H1 (cell line): ENCODE data around the gene S100P. TPM values are rescaled to one million over a fixed set of nuclear protein-coding genes. Genes with fewer than 3 reads are reported as not detected.

ENCODE experiments used
- CTCF ChIA-PET: fragments of 300-600 bp; sonication (Branson Sonifier 250); formaldehyde crosslinking; loops from one replicate; lab custom pipeline; 2021; ENCODE audit not compliant: partially characterized antibody; lab: Charles Lee
- POLR2A ChIA-PET: fragments of 300-600 bp; sonication (Branson Sonifier 250); formaldehyde crosslinking; loops from one replicate; lab custom pipeline; 2021; ENCODE audit warnings: inconsistent platforms; ENCODE audit not compliant: partially characterized antibody; lab: Charles Lee
- DNase-seq, 2 experiments: peaks; one replicate each; pipeline versions ENCODE4 v3.0.0 to v3.0.0-alpha.2; 2010 to 2022; ENCODE audit warnings: low spot score in 2 of 2, low read depth in 1 of 2, mixed read lengths in 1 of 2
- FAIRE-seq: peaks from 2 replicates; lab custom pipeline; 2011; peaks lifted over from hg19 to GRCh38; lab: Jason Lieb, UNC
- H2AFZ ChIP-seq: 2 replicates; pipeline ENCODE4 v1.8.1; 2012; ENCODE audit warnings: low read length, inconsistent platforms
- H2AK5ac ChIP-seq: 2 replicates; pipeline ENCODE4 v1.6.1; 2013; ENCODE audit warnings: low read depth, low read length
- H2BK120ac ChIP-seq: replicated peaks from 2 replicates; pipeline ENCODE3; 2013; ENCODE audit warnings: low read depth, low read length, inconsistent platforms
- H2BK12ac ChIP-seq: 2 replicates; pipeline ENCODE4 v1.6.1; 2013; ENCODE audit warnings: low read depth, low read length
- H2BK15ac ChIP-seq: 2 replicates; pipeline ENCODE4 v1.6.1; 2013; ENCODE audit warnings: low read length
- H2BK20ac ChIP-seq: 2 replicates; pipeline ENCODE4 v1.6.1; 2013; ENCODE audit warnings: low read length
- H2BK5ac ChIP-seq: 2 replicates; pipeline ENCODE4 v1.6.1; 2013; ENCODE audit warnings: low read depth, low read length
- H3K14ac ChIP-seq: 2 replicates; pipeline ENCODE4 v1.6.1; 2013; ENCODE audit warnings: inconsistent platforms; ENCODE audit not compliant: insufficient read length
- H3K18ac ChIP-seq: 2 replicates; pipeline ENCODE4 v1.6.1; 2013; ENCODE audit warnings: low read length; ENCODE audit errors: extremely low read depth
- H3K23ac ChIP-seq: 2 replicates; pipeline ENCODE4 v1.6.1; 2013; ENCODE audit warnings: inconsistent platforms; ENCODE audit not compliant: insufficient read length
- H3K23me2 ChIP-seq: 2 replicates; pipeline ENCODE4 v1.6.1; 2013; ENCODE audit warnings: low read depth, low read length
- H3K27ac ChIP-seq: 2 replicates; pipeline ENCODE4 v1.6.1; 2011; ENCODE audit warnings: low read depth, low read length, inconsistent platforms
- H3K27me3 ChIP-seq, 4 experiments: replicated peaks in 1 of 4; 1 replicate in 1 of 4; 2 replicates in 3 of 4; pipeline versions ENCODE4 v1.6.1 to v1.8.1; 2011 to 2013; ENCODE audit warnings: low read length in 3 of 4, mild to moderate bottlenecking in 3 of 4, inconsistent platforms in 2 of 4, mixed read lengths in 2 of 4, moderate library complexity in 1 of 4; ENCODE audit not compliant: control insufficient read depth in 3 of 4, insufficient read depth in 3 of 4; ENCODE audit errors: extremely low read depth in 1 of 4
- H3K36me3 ChIP-seq, 4 experiments: 2 replicates each; pipeline versions ENCODE4 v1.6.1 to v1.8.1; 2011 to 2013; ENCODE audit warnings: mild to moderate bottlenecking in 4 of 4, low read length in 3 of 4, moderate library complexity in 2 of 4, control low read depth in 1 of 4, inconsistent platforms in 1 of 4; ENCODE audit not compliant: insufficient read depth in 4 of 4, control insufficient read depth in 2 of 4
- H3K4ac ChIP-seq: replicated peaks from 2 replicates; pipeline ENCODE3; 2013; ENCODE audit warnings: low read length, low read depth, mixed read lengths, inconsistent platforms; ENCODE audit not compliant: insufficient read length
- H3K4me1 ChIP-seq, 4 experiments: replicated peaks in 1 of 4; 1 replicate in 1 of 4; 2 replicates in 3 of 4; pipeline versions ENCODE4 v1.6.1 to v1.8.1; 2011 to 2013; ENCODE audit warnings: low read length in 3 of 4, inconsistent platforms in 2 of 4, mixed read lengths in 1 of 4; ENCODE audit not compliant: insufficient read depth in 4 of 4, control insufficient read depth in 3 of 4
- H3K4me2 ChIP-seq, 2 experiments: 2 replicates each; pipeline versions ENCODE4 v1.6.1 to v1.8.1; 2011 to 2013; ENCODE audit warnings: low read depth in 2 of 2, low read length in 2 of 2, control low read depth in 1 of 2, inconsistent platforms in 1 of 2, mild to moderate bottlenecking in 1 of 2; ENCODE audit not compliant: insufficient read depth in 1 of 2
- H3K4me3 ChIP-seq, 4 experiments: fragments of 200-600, 300-600 bp in 1 of 4; sonication (generic), shearing (Covaris generic), sonication (Bioruptor Twin) in 1 of 4; 2 replicates each; pipeline versions ENCODE4 v1.5.1 to v1.8.1; 2011 to 2016; ENCODE audit warnings: low read length in 4 of 4, low read depth in 3 of 4, control low read depth in 2 of 4, inconsistent platforms in 2 of 4, mild to moderate bottlenecking in 2 of 4, mixed read lengths in 1 of 4, moderate library complexity in 1 of 4; ENCODE audit not compliant: insufficient read depth in 2 of 4; ENCODE audit errors: extremely low read depth in 1 of 4
- H3K56ac ChIP-seq: replicated peaks from 2 replicates; pipeline ENCODE3; 2013; ENCODE audit warnings: low read depth, mild to moderate bottlenecking, mixed read lengths, low read length, inconsistent platforms; ENCODE audit not compliant: insufficient read length
- H3K79me1 ChIP-seq: 2 replicates; pipeline ENCODE4 v1.6.1; 2013; ENCODE audit warnings: low read depth, low read length, control low read depth
- H3K79me2 ChIP-seq, 2 experiments: 2 replicates each; pipeline versions ENCODE4 v1.6.1 to v1.8.1; 2012 to 2013; ENCODE audit warnings: low read length in 2 of 2, mild to moderate bottlenecking in 2 of 2, inconsistent platforms in 1 of 2; ENCODE audit not compliant: insufficient read depth in 2 of 2, control insufficient read depth in 1 of 2
- H3K9ac ChIP-seq, 4 experiments: replicated peaks in 1 of 4; 1 replicate in 1 of 4; 2 replicates in 3 of 4; pipeline versions ENCODE4 v1.6.1 to v1.8.1; 2011 to 2013; ENCODE audit warnings: low read depth in 3 of 4, low read length in 3 of 4, control low read depth in 2 of 4, mild to moderate bottlenecking in 2 of 4, moderate library complexity in 2 of 4, inconsistent platforms in 1 of 4; ENCODE audit errors: extremely low read depth in 1 of 4
- H3K9me3 ChIP-seq, 2 experiments: 2 replicates each; pipeline versions ENCODE4 v1.6.1 to v1.8.1; 2012 to 2013; ENCODE audit warnings: mild to moderate bottlenecking in 2 of 2, moderate library complexity in 2 of 2, control low read depth in 1 of 2, inconsistent platforms in 1 of 2, low read depth in 1 of 2, low read length in 1 of 2, mixed read lengths in 1 of 2; ENCODE audit not compliant: insufficient read depth in 2 of 2
- H4K20me1 ChIP-seq, 2 experiments: replicated peaks in 1 of 2; 2 replicates each; pipeline versions ENCODE3 to v1.8.1; 2011 to 2013; ENCODE audit warnings: inconsistent platforms in 2 of 2, low read length in 2 of 2, mild to moderate bottlenecking in 1 of 2; ENCODE audit not compliant: insufficient read depth in 2 of 2, control insufficient read depth in 1 of 2
- H4K5ac ChIP-seq: 2 replicates; pipeline ENCODE4 v1.6.1; 2013; ENCODE audit warnings: low read length, low read depth, mixed read lengths, inconsistent platforms; ENCODE audit not compliant: insufficient read length
- H4K8ac ChIP-seq: 2 replicates; pipeline ENCODE4 v1.8.0; 2013; ENCODE audit warnings: mild to moderate bottlenecking, moderate library complexity, low read length, inconsistent platforms; ENCODE audit not compliant: insufficient read depth; ENCODE audit errors: extremely low read depth
- H4K91ac ChIP-seq: replicated peaks from 2 replicates; pipeline ENCODE3; 2013; ENCODE audit warnings: low read length, mixed read lengths, inconsistent platforms; ENCODE audit not compliant: insufficient read length
- E2F6 ChIP-seq: IDR thresholded peaks from 2 replicates; pipeline ENCODE4 v1.6.1; 2012; ENCODE audit warnings: inconsistent platforms
- JUN ChIP-seq: IDR thresholded peaks from 2 replicates; pipeline ENCODE4 v1.6.1; 2011; ENCODE audit warnings: low read depth, mild to moderate bottlenecking, improper control_type of control experiment, low read length
- JUND ChIP-seq: IDR thresholded peaks from 2 replicates; pipeline ENCODE4 v1.6.1; 2011; ENCODE audit warnings: mild to moderate bottlenecking, improper control_type of control experiment, low read length
- MAX ChIP-seq: IDR thresholded peaks from 2 replicates; pipeline ENCODE4 v1.6.1; 2012; ENCODE audit warnings: inconsistent platforms
- RFX5 ChIP-seq: IDR thresholded peaks from 2 replicates; pipeline ENCODE4 v1.6.1; 2011; ENCODE audit warnings: low read depth, low read length, improper control_type of control experiment, borderline replicate concordance
- WGBS, 2 experiments: shearing (Covaris generic) in 1 of 2; methylation state at CpG; one replicate each; pipeline versions ENCODE4 v1.1.6 to v1.1.7; 2013 to 2015; ENCODE audit warnings: low lambda C conversion rate in 2 of 2, mixed read lengths in 2 of 2, inconsistent platforms in 1 of 2, low coverage in 1 of 2, missing lambda C conversion rate in 1 of 2; ENCODE audit not compliant: insufficient replicate concordance in 2 of 2, insufficient coverage in 1 of 2, insufficient read length in 1 of 2; ENCODE audit errors: extremely low coverage in 1 of 2, missing lambda C conversion rate in 1 of 2; 5-methylcytosine and 5-hydroxymethylcytosine counted together
- polyA plus RNA-seq, 7 experiments: library from polyadenylated mRNA; depleted of rRNA in 3 of 7; stranded (reverse) in 5 of 7; unstranded in 2 of 7; fragments of >200 nt in 5 of 7; fragments of 200-250 nt in 2 of 7; gene quantifications; 1 replicate in 5 of 7; 2 replicates in 1 of 7; 4 replicates in 1 of 7; pipeline versions ENCODE4 v1.2.1 to v1.2.3, GENCODE V29; 2011 to 2013; ENCODE audit warnings: missing spikeins in 2 of 7, mixed read lengths in 2 of 7
- total RNA-seq: library from RNA; stranded (reverse); fragmentation: NEBNext Ultra II Directional; extraction: Animal tissue kit (Norgen Biotek cat#: 25700); gene quantifications from 2 replicates; pipeline ENCODE4 v1.2.1, GENCODE V29; 2021

The S100P gene
- total and polyA plus RNA-seq, 2 of the 8 experiments (the other 6 are each of a cell fraction or from before 2014, with no cell fraction given) = not detected

DNA sequence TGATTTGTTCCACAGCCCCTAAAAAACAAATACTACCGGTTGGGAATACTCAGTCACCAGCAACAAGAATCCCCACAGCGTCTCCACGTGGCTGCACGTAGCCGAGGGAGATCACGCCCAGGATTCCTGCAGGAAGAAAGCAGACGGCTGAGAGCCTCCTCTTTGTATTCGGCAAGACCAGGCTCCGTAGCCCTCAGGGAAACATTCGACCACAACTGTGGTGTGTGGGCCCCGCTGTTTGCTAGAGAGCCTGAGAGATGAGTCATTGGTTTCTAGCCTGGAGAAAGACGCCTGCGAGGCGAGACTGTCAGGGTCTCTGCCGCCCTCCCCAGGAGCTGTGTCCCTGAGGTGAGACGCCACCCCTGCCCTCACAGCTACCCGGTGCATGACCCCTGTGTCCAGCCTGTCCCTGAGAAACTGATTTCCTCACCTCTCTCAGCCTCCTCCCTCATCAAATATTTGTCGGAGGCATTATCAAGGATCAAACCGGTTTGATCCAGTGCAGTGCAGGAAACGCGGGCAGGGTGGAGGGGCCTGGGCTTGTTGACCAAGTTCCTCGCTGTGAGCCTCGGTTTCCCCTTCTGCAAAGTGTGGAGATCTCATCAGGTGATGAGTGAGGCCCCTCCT is 4.7 kb upstream of the S100P start:
- 0 out of 2 replicates have a peak overlapping the region, but pooled peaks have one; percentile 10 for H3K27ac ChIP-seq
- peak overlapping the region; percentile 65 for H3K4ac ChIP-seq
- H3K79me1 ChIP-seq = peaks cover 4% of the 10 kb centered on the region
- no peak overlapping the region; a peak in 1 of 7 replicates for H3K9ac ChIP-seq
- peak overlapping the region; percentile 93 for H2BK5ac ChIP-seq
- H3K79me2 ChIP-seq = no peaks in the 10 kb centered on the region
- H3K23ac ChIP-seq = no peak overlapping the region
- 79% methylated on average over 22 of the region's 23 CpGs; no CpG with 5 or more reads in 1 of the 2 experiments for WGBS, 2 experiments
- peak overlapping the region; percentile 92 for H4K91ac ChIP-seq
- 0 out of 4 replicates have a peak overlapping the region, but pooled peaks of 1 of the 2 experiments have one; percentile 13 for H3K4me2 ChIP-seq
- no peak for FAIRE-seq
- H3K4me3 ChIP-seq = no peak overlapping the region
- peak overlapping the region; percentile 78 for H3K18ac ChIP-seq
- TF ChIP-seq RFX5 (no peak), JUND (peak; percentile 41; the same call in 1 of the 2 replicates), MAX (peak; percentile 85), JUN (0 out of 2 replicates have a peak, but pooled peaks have one; percentile 32), E2F6 (peak; percentile 81)
- no peaks in the 10 kb centered on the region for H4K20me1 ChIP-seq
- 0 out of 2 replicates have a peak overlapping the region, but pooled peaks have one; percentile 60 for H2AFZ ChIP-seq
- H3K4me1 ChIP-seq = peaks cover 0 to 20% (median 16%) of the 10 kb centered on the region in 4 experiments; a peak in 6 of 7 replicates
- peak in 1 of 2 experiments; percentile 55 for DNase-seq
- H2AK5ac ChIP-seq = 0 out of 2 replicates have a peak overlapping the region, but pooled peaks have one; percentile 86
- H4K5ac ChIP-seq = peak overlapping the region; percentile 12
- H2BK120ac ChIP-seq = no peak overlapping the region
- ChIA-PET CTCF (interaction anchor here (0.8 to 6.6 kb wide), 8 partner anchors 9 to 469 kb away, joined by 3 to 59 read pairs (median 4); partner anchors contain the start of gene BLOC1S4), POLR2A (interaction anchor here (1.3 to 1.5 kb wide), 3 partner anchors 8 to 16 kb away, joined by 3 to 7 read pairs (median 4); no protein-coding TSS in a partner anchor)
- peak overlapping the region; percentile 92 for H2BK15ac ChIP-seq
- no peaks in the 10 kb centered on the region; the same call in 1 of the 2 replicates for H3K23me2 ChIP-seq
- peak overlapping the region; percentile 98 for H2BK12ac ChIP-seq
- peak overlapping the region; percentile 88 for H4K8ac ChIP-seq
- H3K27me3 ChIP-seq = 0 out of 7 replicates have a peak, but pooled peaks cover 0 to 2% (median 0%) of the 10 kb centered on the region in 4 experiments
- H3K9me3 ChIP-seq = peaks cover 0 to 4% of the 10 kb centered on the region in 2 experiments; a peak in 2 of 4 replicates
- no peak overlapping the region for H3K14ac ChIP-seq
- H2BK20ac ChIP-seq = peak overlapping the region; percentile 80
- no peak overlapping the region for H3K56ac ChIP-seq
- no peaks in the 10 kb centered on the region for H3K36me3 ChIP-seq
